KBM-7 (cell line): ENCODE results near the gene GAGE12E.
"Not testable (repeated sequence)": the region's sequence is repeated elsewhere in the genome, so short reads cannot be mapped to it uniquely, and the experiment has no call there.

Source experiments
- DNase-seq: peaks from one replicate; pipeline ENCODE4 v3.0.0-alpha.2; 2015
- in situ Hi-C: fragments of 300-500 bp; cut with MboI; formaldehyde crosslinking; loops from 2 replicates; pipeline ENCODE4 v1.14.3; 2020; ENCODE audit warnings: low sequenced_read_pairs, low pct_unique_long_range_greater_than_20kb, mixed read lengths

The GAGE12E gene, protein sequence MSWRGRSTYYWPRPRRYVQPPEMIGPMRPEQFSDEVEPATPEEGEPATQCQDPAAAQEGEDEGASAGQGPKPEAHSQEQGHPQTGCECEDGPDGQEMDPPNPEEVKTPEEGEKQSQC

DNA sequence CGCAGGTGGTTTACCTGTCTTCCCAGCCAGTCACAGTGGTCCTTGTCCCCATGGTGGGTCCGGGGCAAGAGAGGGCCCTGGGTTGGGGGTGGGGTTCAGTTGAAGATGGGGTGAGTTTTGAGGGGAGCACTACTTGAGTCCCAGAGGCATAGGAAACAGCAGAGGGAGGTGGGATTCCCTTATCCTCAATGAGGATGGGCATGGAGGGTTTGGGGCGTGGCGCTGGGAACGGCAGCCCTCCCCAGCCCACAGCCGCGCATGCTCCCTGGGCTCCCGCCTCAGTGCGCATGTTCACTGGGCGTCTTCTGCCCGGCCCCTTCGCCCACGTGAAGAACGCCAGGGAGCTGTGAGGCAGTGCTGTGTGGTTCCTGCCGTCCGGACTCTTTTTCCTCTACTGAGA, at the start of gene GAGE12E:
Gene GAGE12E, plus strand, starts transcription at position 301 of the 400 bp plus-strand sequence. CDS start 1,155 bp downstream, outside the sequence.
- DNase-seq, in situ Hi-C loops: not testable (repeated sequence)

GRCh38 chrX:49531877-49532276, 19.2 kb upstream of the GAGE12E start, which contains the start of gene GAGE12C:
TSS of gene GAGE12C (plus strand) at chrX:49532177. CDS start at chrX:49533332, 1,155 bp downstream.
- in situ Hi-C loops, DNase-seq: not testable (repeated sequence)

GRCh38 chrX:49541433-49541832, 9.7 kb upstream of the GAGE12E start, which contains the start of gene GAGE12D:
TSS of gene GAGE12D (plus strand) at chrX:49541733. CDS start at chrX:49542888, 1,155 bp downstream.
- in situ Hi-C loops, DNase-seq: not testable (repeated sequence)

DNA sequence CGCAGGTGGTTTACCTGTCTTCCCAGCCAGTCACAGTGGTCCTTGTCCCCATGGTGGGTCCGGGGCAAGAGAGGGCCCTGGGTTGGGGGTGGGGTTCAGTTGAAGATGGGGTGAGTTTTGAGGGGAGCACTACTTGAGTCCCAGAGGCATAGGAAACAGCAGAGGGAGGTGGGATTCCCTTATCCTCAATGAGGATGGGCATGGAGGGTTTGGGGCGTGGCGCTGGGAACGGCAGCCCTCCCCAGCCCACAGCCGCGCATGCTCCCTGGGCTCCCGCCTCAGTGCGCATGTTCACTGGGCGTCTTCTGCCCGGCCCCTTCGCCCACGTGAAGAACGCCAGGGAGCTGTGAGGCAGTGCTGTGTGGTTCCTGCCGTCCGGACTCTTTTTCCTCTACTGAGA, 9.5 kb downstream of the GAGE12E start, which contains the start of gene GAGE12F:
Gene GAGE12F, plus strand, starts transcription at position 301 of the 400 bp plus-strand sequence. CDS start 1,155 bp downstream, outside the sequence.
- in situ Hi-C loops, DNase-seq: not testable (repeated sequence)

GRCh38 chrX:49568728-49569127, 17.6 kb downstream of the GAGE12E start:
- DNase-seq, in situ Hi-C loops: not testable (repeated sequence)

- in situ Hi-C loops, DNase-seq: not testable (repeated sequence)
Observed at GRCh38 chrX:49569152-49569551, 18.1 kb downstream of the GAGE12E start.

DNA sequence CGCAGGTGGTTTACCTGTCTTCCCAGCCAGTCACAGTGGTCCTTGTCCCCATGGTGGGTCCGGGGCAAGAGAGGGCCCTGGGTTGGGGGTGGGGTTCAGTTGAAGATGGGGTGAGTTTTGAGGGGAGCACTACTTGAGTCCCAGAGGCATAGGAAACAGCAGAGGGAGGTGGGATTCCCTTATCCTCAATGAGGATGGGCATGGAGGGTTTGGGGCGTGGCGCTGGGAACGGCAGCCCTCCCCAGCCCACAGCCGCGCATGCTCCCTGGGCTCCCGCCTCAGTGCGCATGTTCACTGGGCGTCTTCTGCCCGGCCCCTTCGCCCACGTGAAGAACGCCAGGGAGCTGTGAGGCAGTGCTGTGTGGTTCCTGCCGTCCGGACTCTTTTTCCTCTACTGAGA, 19.0 kb downstream of the GAGE12E start, which contains the start of gene GAGE12G:
Gene GAGE12G, plus strand, starts transcription at position 301 of the 400 bp plus-strand sequence. CDS start 1,155 bp downstream, outside the sequence.
- DNase-seq, in situ Hi-C loops: not testable (repeated sequence)

DNA sequence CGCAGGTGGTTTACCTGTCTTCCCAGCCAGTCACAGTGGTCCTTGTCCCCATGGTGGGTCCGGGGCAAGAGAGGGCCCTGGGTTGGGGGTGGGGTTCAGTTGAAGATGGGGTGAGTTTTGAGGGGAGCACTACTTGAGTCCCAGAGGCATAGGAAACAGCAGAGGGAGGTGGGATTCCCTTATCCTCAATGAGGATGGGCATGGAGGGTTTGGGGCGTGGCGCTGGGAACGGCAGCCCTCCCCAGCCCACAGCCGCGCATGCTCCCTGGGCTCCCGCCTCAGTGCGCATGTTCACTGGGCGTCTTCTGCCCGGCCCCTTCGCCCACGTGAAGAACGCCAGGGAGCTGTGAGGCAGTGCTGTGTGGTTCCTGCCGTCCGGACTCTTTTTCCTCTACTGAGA, 28.6 kb downstream of the GAGE12E start, which contains the start of gene GAGE12H:
Gene GAGE12H, plus strand, starts transcription at position 301 of the 400 bp plus-strand sequence. CDS start 1,155 bp downstream, outside the sequence.
- DNase-seq, in situ Hi-C loops: not testable (repeated sequence)

- in situ Hi-C loops, DNase-seq: not testable (repeated sequence)
Observed at GRCh38 chrX:49589196-49589595, 38.1 kb downstream of the GAGE12E start, which contains the start of gene GAGE2A. TSS of gene GAGE2A (plus strand) at chrX:49589496. CDS start at chrX:49590651, 1,155 bp downstream.

DNA sequence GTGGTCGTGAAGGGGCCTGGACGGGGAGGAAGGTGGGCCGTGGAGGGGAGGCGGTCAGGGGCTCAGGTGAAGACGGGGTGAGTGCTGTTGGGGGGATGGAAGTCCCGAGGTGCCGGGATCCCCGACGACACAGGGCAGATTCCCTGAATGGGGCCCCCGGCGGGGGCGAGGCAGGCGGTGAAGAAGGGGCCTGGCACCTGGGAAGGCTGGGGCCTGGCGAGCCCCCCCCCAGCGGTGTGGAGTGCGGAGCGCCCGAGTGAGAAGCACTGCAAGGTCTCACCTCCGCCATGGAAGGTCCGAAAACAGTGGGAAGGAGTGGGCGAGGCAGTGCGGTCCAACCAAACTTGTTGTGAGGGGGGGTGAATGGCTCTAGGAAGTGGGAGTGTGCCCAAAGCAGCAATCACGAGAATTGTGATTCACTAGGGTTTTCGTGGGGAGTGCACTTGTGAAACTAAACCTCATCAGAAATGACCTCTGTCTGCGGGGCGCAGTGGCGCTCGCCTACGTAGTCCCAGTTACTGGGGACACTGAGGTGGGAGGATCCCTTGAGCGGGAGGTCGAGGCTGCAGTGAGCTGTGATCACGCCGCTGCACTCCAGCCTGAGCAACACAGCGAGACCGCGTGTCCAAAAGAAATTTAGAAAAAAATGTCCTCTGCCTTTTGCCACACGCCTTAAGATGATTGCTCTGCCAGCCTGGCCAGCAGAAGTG, 38.8 kb downstream of the GAGE12E start:
- DNase-seq, in situ Hi-C loops: not testable (repeated sequence)

DNA sequence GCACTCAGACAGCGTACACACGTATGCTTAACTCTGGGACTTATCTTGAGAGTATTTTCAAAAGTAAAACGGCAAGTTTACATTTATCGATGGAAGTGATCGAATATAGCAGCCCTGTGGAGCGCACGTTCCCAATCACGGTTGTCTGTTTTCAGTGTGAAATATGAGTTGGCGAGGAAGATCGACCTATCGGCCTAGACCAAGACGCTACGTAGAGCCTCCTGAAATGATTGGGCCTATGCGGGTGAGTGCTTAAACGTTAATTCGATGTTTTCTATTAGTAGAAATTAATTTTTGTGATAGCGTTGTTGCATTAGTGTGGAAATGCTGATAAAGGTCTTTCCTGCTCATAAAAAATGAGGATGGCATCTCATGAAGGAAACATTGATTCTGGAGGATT, 39.4 kb downstream of the GAGE12E start:
- DNase-seq, in situ Hi-C loops: not testable (repeated sequence)

- in situ Hi-C loops, DNase-seq: not testable (repeated sequence)
Observed at GRCh38 chrX:49598720-49599119, 47.6 kb downstream of the GAGE12E start, which contains the start of gene GAGE1. TSS of gene GAGE1 (plus strand) at chrX:49599020. CDS start at chrX:49600175, 1,155 bp downstream.
